HG03108 (cell line): ENCODE results near the gene DTYMK.
"Not testable (repeated sequence)": the region's sequence is repeated elsewhere in the genome, so short reads cannot be mapped to it uniquely, and the experiment has no call there.

ENCODE experiments used
- ATAC-seq: cut with Tn5 transposase; IDR thresholded peaks from one replicate; pipeline ENCODE4 v1.9.1; 2021; ENCODE audit warnings: moderate library complexity; ENCODE audit not compliant: unreplicated experiment

DTYMK gene

GRCh38 chr2:241673189-241673663 is 13.4 kb downstream of the DTYMK start:
- ATAC-seq, result no peak

GRCh38 chr2:241672243-241673188 is 14.1 kb downstream of the DTYMK start:
- ATAC-seq, result no peak

GRCh38 chr2:241671457-241672240 is 15.0 kb downstream of the DTYMK start:
- no peak for ATAC-seq

- ATAC-seq, result no peak
Measured at GRCh38 chr2:241670333-241671110, 16.1 kb downstream of the DTYMK start.

GRCh38 chr2:241668839-241669238 is 17.8 kb downstream of the DTYMK start:
- no peak for ATAC-seq

GRCh38 chr2:241668354-241668753 is 18.3 kb downstream of the DTYMK start:
- no peak for ATAC-seq

GRCh38 chr2:241666627-241667400 is 19.8 kb downstream of the DTYMK start:
- ATAC-seq, result no peak

- ATAC-seq, result no peak
Measured at GRCh38 chr2:241665731-241666440, 20.7 kb downstream of the DTYMK start.

- ATAC-seq, result not testable (repeated sequence)
Measured at GRCh38 chr2:241662731-241663130, 23.9 kb downstream of the DTYMK start.

GRCh38 chr2:241660593-241661213 is 25.9 kb downstream of the DTYMK start:
- ATAC-seq, result no peak

GRCh38 chr2:241659150-241659739 is 27.4 kb downstream of the DTYMK start:
- ATAC-seq, result no peak

GRCh38 chr2:241658296-241658695 is 28.3 kb downstream of the DTYMK start:
- no peak for ATAC-seq

GRCh38 chr2:241657786-241658254 is 28.8 kb downstream of the DTYMK start:
- ATAC-seq, result no peak

- no peak for ATAC-seq
Measured at GRCh38 chr2:241656190-241656741, 30.3 kb downstream of the DTYMK start.

- no peak for ATAC-seq
Measured at GRCh38 chr2:241655516-241656189, 31.0 kb downstream of the DTYMK start.

GRCh38 chr2:241654551-241654950 is 32.1 kb downstream of the DTYMK start:
- ATAC-seq, result no peak

GRCh38 chr2:241653210-241653750 is 33.3 kb downstream of the DTYMK start:
- ATAC-seq, result no peak
